Measurements from ENCODE around the gene MRPL49.

The MRPL49 gene

DNA sequence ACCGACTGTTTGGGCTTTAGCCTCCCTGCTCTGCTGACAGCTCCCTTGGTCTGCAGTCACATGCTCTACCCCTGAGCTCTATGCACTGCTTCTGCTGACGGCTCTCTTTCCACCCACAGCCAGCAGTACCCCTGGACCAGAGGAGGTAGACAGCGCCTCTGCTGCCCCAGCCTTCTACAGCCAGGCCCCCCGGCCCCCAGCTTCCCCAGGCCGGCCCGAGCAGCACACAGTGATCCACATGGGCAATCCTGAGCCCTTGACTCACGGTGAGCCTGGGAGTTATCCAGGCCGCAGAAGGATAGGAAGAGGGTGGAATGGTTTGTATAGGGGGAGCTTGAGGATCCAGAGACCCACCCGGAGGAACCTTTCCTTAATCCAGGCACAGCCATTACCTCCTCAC, 35.3 kb upstream of the MRPL49 start:
- 89 to 95% methylated on average over 5 to 6 of the region's 9 CpGs for WGBS, 2 experiments (ENCODE audit: insufficient coverage in 2 of 2)
- Histone ChIP-seq H3K9me3 (ENCODE audit: control insufficient read depth, low read length) (no peaks in the 10 kb centered on the region), H3K36me3 (ENCODE audit: control insufficient read depth, insufficient read depth, low read length) (peaks cover 58% of the 10 kb centered on the region), H3K4me1 (ENCODE audit: control insufficient read depth, insufficient read depth, low read length, poor library complexity, severe bottlenecking) (peaks cover 17% of the 10 kb centered on the region), H3K27ac (ENCODE audit: low read depth, low read length, severe bottlenecking) (no peak overlapping the region), H3K4me3 (ENCODE audit: extremely low read depth, insufficient read depth, low read length, poor library complexity, severe bottlenecking) (no peak overlapping the region)

DNA sequence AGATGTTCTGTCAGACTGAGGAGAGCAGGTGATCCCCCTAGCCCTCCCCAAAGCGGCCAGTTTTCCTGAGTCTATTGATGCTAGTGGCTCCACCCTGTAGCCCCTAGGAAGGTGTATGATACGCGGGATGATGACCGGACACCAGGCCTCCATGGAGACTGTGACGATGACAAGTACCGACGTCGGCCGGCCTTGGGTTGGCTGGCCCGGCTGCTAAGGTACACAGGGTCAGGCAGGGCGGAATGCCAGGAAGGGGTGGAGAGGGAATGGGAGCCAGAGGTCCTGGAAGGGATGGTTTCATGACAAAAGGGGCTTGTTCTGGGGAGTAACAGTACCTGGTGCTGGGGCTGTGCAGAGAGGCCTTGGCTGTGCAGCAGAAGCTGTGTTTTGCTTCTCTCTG, 34.9 kb upstream of the MRPL49 start:
- H3K9me3 ChIP-seq (ENCODE audit: control insufficient read depth, low read length): no peaks in the 10 kb centered on the region
- 95 to 96% methylated on average over 11 of the region's 11 CpGs for WGBS, 2 experiments (ENCODE audit: insufficient coverage in 2 of 2)
- no peak overlapping the region for H3K4me3 ChIP-seq (ENCODE audit: extremely low read depth, insufficient read depth, low read length, poor library complexity, severe bottlenecking)
- peaks cover 54% of the 10 kb centered on the region for H3K36me3 ChIP-seq (ENCODE audit: control insufficient read depth, insufficient read depth, low read length)
- no peak overlapping the region for H3K27ac ChIP-seq (ENCODE audit: low read depth, low read length, severe bottlenecking)
- peaks cover 17% of the 10 kb centered on the region for H3K4me1 ChIP-seq (ENCODE audit: control insufficient read depth, insufficient read depth, low read length, poor library complexity, severe bottlenecking)

DNA sequence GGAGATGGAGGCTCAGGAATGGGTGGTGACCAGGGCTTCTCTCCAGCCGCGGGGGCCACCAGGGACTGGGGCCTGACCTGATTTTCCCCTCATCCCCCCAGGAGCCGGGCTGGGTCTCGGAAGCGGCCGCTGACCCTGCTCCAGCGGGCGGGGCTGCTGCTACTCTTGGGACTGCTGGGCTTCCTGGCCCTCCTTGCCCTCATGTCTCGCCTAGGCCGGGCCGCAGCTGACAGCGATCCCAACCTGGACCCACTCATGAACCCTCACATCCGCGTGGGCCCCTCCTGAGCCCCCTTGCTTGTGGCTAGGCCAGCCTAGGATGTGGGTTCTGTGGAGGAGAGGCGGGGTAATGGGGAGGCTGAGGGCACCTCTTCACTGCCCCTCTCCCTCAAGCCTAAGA, 34.3 kb upstream of the MRPL49 start:
- Histone ChIP-seq H3K27ac (ENCODE audit: low read depth, low read length, severe bottlenecking) (no peak overlapping the region), H3K4me3 (ENCODE audit: extremely low read depth, insufficient read depth, low read length, poor library complexity, severe bottlenecking) (no peak overlapping the region), H3K9me3 (ENCODE audit: control insufficient read depth, low read length) (no peaks in the 10 kb centered on the region), H3K4me1 (ENCODE audit: control insufficient read depth, insufficient read depth, low read length, poor library complexity, severe bottlenecking) (peaks cover 13% of the 10 kb centered on the region), H3K36me3 (ENCODE audit: control insufficient read depth, insufficient read depth, low read length) (peaks cover 48% of the 10 kb centered on the region)
- 95 to 99% methylated on average over 8 to 10 of the region's 15 CpGs for WGBS, 2 experiments (ENCODE audit: insufficient coverage in 2 of 2)

DNA sequence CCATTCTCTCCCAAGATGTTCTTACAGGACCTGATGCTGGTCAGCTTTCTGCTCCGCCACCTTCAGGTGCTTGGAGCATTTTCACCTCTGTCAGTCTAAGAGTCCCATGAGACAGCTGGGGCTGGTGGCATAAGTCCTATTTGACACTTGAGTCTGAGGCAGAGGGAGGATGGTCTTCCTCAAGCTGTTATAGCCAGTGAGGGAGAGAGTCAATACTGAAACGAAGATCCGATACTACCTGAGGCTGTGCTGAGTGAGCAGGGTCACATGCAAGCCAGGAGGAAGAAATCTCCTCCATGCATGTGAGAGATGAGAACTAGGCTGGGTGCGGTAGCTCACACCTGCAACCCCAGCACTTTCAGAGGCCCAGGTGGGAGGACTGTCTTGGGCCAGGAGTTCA, 32.5 kb upstream of the MRPL49 start:
- Histone ChIP-seq H3K27ac (ENCODE audit: low read depth, low read length, severe bottlenecking) (no peak overlapping the region), H3K4me3 (ENCODE audit: extremely low read depth, insufficient read depth, low read length, poor library complexity, severe bottlenecking) (no peak overlapping the region), H3K4me1 (ENCODE audit: control insufficient read depth, insufficient read depth, low read length, poor library complexity, severe bottlenecking) (peaks cover 7% of the 10 kb centered on the region), H3K36me3 (ENCODE audit: control insufficient read depth, insufficient read depth, low read length) (peaks cover 48% of the 10 kb centered on the region), H3K9me3 (ENCODE audit: control insufficient read depth, low read length) (no peaks in the 10 kb centered on the region)
- 93 to 100% methylated on average over 2 to 3 of the region's 4 CpGs for WGBS, 2 experiments (ENCODE audit: insufficient coverage in 2 of 2)

DNA sequence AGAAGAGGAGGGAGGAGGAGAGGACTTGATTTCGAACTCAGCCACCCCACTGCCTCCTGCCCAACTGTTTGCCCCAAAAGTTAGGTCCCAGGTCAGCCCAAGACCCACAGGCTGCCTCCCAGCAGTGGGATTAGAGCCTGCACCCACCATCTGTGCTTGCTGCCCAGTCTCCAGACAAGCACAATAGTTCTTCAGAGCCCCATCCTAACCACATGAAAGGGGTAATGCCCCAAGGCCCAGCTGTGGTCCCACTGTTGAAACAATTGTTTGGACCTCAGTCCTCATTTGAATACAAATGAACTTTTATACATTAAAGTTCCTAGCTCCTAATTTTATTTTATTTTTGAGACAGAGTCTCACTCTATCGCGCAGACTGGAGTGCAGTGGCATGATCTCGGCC, 31.5 kb upstream of the MRPL49 start:
- Histone ChIP-seq H3K27ac (ENCODE audit: low read depth, low read length, severe bottlenecking) (no peak overlapping the region), H3K9me3 (ENCODE audit: control insufficient read depth, low read length) (no peaks in the 10 kb centered on the region), H3K4me3 (ENCODE audit: extremely low read depth, insufficient read depth, low read length, poor library complexity, severe bottlenecking) (no peak overlapping the region), H3K4me1 (ENCODE audit: control insufficient read depth, insufficient read depth, low read length, poor library complexity, severe bottlenecking) (no peaks in the 10 kb centered on the region), H3K36me3 (ENCODE audit: control insufficient read depth, insufficient read depth, low read length) (peaks cover 41% of the 10 kb centered on the region)
- WGBS, 2 experiments (ENCODE audit: insufficient coverage in 2 of 2): 100% methylated on average over 3 of the region's 4 CpGs

DNA sequence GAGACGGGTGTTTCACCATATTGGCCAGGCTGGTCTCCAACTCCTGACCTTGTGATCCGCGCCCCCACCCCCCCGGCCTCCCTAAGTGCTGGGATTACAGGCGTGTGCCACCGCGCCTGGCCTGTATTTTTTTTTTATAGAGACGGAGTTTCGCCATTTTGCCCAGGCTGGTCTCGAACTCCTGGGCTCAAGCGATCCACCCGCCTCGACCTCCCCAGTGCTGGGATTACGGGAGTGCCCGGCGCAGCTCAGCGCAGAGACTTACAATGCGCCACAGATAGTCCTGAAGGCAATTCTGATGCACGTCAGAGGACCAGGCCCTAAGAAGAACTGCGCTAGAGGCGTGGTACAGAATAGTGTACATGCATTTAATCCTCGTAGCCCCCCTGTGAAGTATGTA, 26.7 kb upstream of the MRPL49 start:
- Histone ChIP-seq H3K4me3 (ENCODE audit: extremely low read depth, insufficient read depth, low read length, poor library complexity, severe bottlenecking) (peak overlapping the region; percentile 79), H3K4me1 (ENCODE audit: control insufficient read depth, insufficient read depth, low read length, poor library complexity, severe bottlenecking) (peaks cover 4% of the 10 kb centered on the region), H3K36me3 (ENCODE audit: control insufficient read depth, insufficient read depth, low read length) (peaks cover 16% of the 10 kb centered on the region), H3K9me3 (ENCODE audit: control insufficient read depth, low read length) (no peaks in the 10 kb centered on the region), H3K27ac (ENCODE audit: low read depth, low read length, severe bottlenecking) (no peak overlapping the region)
- 90% methylated on average over 19 to 22 of the region's 22 CpGs for WGBS, 2 experiments (ENCODE audit: insufficient coverage in 2 of 2)

DNA sequence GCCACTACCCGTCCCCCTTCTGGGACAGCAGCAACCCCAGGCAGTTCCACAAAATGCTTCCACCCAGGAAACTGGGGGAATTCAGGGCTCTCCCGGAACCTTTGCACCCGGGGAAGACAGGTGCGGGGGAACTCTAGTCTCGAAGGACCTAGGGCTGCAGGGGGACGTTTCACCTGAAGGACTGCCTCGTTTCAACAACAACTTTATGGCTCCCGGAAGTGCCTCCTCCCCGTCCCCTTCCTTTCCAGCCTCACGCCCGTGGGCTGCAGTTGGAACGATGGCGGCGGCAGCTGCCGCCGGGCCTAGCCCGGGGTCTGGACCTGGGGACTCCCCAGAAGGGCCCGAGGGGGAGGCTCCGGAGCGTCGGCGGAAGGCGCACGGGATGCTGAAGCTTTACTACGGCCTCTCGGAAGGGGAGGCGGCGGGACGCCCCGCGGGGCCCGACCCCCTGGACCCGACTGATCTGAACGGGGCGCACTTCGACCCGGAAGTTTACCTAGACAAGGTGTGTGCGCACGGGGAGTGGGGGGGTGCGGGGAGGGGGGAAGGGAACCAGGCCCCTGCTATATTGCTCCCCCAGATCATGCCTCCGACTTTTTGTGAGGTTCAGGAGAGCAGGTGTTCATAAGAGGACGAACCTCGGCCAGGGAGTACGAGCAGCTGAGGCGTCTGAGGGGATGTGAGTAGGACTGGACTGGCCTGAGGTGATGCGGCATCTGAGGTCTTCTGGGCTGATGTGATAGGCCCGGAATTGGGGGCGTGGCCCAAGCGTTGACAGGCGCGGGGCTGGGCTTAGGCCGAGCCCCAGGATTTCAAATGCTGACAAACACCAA, 25.9 kb upstream of the MRPL49 start, which contains the start of gene VPS51:
VPS51 (plus strand) TSS at position 241 of the 833 bp plus-strand sequence; CDS start at position 278, 37 bp downstream.
- Histone ChIP-seq H3K27ac (ENCODE audit: low read depth, low read length, severe bottlenecking) (peak within 1 kb of the TSS; percentile 73), H3K4me3 (ENCODE audit: extremely low read depth, insufficient read depth, low read length, poor library complexity, severe bottlenecking) (peak within 1 kb of the TSS; percentile 79), H3K9me3 (ENCODE audit: control insufficient read depth, low read length) (no peaks in the 10 kb centered on the region), H3K36me3 (ENCODE audit: control insufficient read depth, insufficient read depth, low read length) (peaks cover 20% of the 10 kb centered on the region), H3K4me1 (ENCODE audit: control insufficient read depth, insufficient read depth, low read length, poor library complexity, severe bottlenecking) (peaks cover 4% of the 10 kb centered on the region)
- WGBS, 2 experiments (ENCODE audit: insufficient coverage in 2 of 2): 0 to 1% methylated on average over 41 to 42 of the region's 52 CpGs

DNA sequence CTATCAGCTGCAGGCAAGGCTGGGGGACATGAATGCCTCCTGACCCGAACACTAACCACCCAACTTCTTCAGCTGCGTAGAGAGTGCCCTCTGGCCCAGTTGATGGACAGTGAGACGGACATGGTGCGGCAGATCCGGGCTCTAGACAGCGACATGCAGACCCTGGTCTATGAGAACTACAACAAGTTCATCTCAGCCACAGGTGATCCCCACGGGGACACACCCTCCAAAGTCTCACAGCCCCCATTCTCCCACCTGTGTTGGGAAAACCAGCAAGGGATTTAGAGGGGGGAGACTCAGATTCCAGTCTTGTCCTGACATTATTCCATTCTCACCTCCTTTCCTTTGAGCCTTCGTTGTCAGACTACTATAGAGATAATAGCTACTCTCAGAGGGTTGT, 25.2 kb upstream of the MRPL49 start:
- H3K4me1 ChIP-seq (ENCODE audit: control insufficient read depth, insufficient read depth, low read length, poor library complexity, severe bottlenecking): peaks cover 4% of the 10 kb centered on the region
- peaks cover 20% of the 10 kb centered on the region for H3K36me3 ChIP-seq (ENCODE audit: control insufficient read depth, insufficient read depth, low read length)
- peak overlapping the region; percentile 79 for H3K4me3 ChIP-seq (ENCODE audit: extremely low read depth, insufficient read depth, low read length, poor library complexity, severe bottlenecking)
- H3K9me3 ChIP-seq (ENCODE audit: control insufficient read depth, low read length): no peaks in the 10 kb centered on the region
- 68 to 75% methylated on average over 6 to 7 of the region's 8 CpGs for WGBS, 2 experiments (ENCODE audit: insufficient coverage in 2 of 2)
- no peak overlapping the region for H3K27ac ChIP-seq (ENCODE audit: low read depth, low read length, severe bottlenecking)

DNA sequence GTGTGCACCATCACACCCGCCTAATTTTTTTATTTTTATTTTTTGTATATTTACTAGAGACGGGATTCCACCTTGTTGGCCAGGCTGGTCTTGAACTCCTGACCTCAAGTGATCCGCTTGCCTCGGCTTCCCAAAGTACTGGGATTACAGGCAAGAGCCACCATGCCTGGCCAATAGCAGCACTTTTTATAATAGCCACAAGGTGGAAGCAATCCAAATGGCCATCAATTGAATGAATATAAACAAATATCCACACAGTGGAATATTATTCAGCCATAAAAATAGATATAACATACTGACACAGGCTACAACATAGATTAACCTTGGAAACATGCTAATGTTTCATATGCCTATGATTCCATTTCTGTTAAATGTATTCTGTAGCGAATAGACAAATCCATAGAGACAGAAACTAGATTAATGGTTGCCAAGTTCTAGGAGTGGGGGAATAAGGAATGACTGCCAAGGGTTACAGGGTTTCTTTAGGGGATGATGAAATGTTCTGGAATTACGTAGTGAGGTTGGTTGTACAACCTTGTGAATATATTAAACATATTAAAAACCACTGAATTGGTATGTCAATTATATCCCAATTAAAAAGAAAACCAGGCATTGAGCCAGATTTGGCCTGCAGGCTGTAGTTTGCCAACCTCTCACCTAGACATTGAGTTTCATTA, 21.3 kb upstream of the MRPL49 start:
- H3K4me3 ChIP-seq (ENCODE audit: extremely low read depth, insufficient read depth, low read length, poor library complexity, severe bottlenecking): no peak overlapping the region
- H3K9me3 ChIP-seq (ENCODE audit: control insufficient read depth, low read length): no peaks in the 10 kb centered on the region
- no peak overlapping the region for H3K27ac ChIP-seq (ENCODE audit: low read depth, low read length, severe bottlenecking)
- H3K4me1 ChIP-seq (ENCODE audit: control insufficient read depth, insufficient read depth, low read length, poor library complexity, severe bottlenecking): peaks cover 4% of the 10 kb centered on the region
- H3K36me3 ChIP-seq (ENCODE audit: control insufficient read depth, insufficient read depth, low read length): peaks cover 33% of the 10 kb centered on the region
- 84 to 93% methylated on average over 2 to 4 of the region's 6 CpGs for WGBS, 2 experiments (ENCODE audit: insufficient coverage in 2 of 2)

DNA sequence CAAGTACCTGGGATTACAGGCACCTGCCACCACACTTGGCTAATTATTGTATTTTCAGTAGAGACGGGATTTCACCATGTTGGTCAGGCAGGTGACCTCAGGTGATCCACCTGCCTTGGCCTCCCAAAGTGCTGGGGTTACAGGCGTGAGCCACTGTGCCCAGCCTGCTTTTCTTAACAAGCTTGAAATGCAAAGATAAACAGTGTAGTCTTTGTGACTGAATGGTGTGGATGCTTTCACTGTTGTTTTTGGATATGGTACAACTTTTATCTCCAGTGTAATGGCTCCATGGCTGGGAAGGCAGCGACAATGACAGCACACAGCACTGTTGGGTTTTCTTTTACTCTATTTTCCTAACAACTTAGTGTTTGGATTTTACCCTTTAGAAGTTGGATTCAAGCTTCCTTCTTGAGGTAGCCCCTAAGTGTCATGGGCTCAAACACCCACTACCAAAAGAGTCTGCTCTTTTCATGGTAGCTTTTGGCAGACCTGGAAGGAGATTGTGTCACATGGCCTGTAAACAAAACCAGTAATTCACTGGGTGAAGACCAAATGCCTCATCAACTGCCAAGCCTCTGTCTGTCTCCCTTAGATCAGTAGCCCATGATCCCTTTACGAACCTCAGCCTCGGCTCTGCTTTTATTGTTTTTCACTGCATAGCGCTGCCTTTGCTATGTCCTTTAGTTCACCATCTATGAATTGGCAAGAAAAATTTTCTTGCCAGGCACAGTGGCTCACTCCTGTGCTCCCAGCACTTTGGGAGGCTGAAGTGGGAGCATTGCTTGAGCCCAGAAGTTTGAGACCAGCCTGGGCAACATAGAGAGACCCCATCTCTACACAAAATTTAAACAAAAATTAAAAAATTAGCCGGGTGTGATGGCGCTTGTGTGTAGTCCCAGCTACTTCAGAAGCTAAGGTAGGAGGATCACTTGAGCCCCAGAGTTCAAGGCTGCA, 19.7 kb upstream of the MRPL49 start:
- no peaks in the 10 kb centered on the region for H3K9me3 ChIP-seq (ENCODE audit: control insufficient read depth, low read length)
- H3K4me1 ChIP-seq (ENCODE audit: control insufficient read depth, insufficient read depth, low read length, poor library complexity, severe bottlenecking): no peaks in the 10 kb centered on the region
- no peak overlapping the region for H3K27ac ChIP-seq (ENCODE audit: low read depth, low read length, severe bottlenecking)
- H3K36me3 ChIP-seq (ENCODE audit: control insufficient read depth, insufficient read depth, low read length): peaks cover 35% of the 10 kb centered on the region
- H3K4me3 ChIP-seq (ENCODE audit: extremely low read depth, insufficient read depth, low read length, poor library complexity, severe bottlenecking): no peak overlapping the region
- WGBS, 2 experiments (ENCODE audit: insufficient coverage in 2 of 2): 92 to 98% methylated on average over 6 to 7 of the region's 8 CpGs

All from mesodermal cell (in vitro differentiated cells).